ENCODE data around the gene KAZN. TPM values are rescaled to one million over a fixed set of nuclear protein-coding genes. Genes with fewer than 3 reads are reported as not detected.

The KAZN gene
- polyA plus RNA-seq, 1 of the 3 experiments (the other 2 are of a cell fraction): 6.8 TPM

DNA sequence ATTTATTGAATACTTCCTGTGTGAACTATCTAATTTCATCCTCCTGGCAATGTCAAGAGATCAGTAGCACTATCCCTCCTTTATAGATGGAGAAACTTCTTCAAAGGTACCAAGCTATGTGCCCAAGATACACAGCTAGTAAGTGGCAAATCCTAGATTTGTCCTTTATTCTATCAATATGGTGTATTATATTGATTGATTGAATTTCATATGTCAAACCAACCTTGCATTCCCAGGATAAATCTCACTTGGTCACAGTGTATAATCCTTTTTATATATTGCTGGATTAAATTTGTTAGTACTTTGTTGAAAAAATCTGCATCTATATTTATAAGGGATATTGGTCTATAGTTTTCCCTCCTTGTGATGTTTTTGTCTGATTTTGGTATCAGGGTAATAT lies 506.3 kb downstream of the KAZN start:
- H3K4me1 ChIP-seq (ENCODE audit: control insufficient read depth in 1 of 2, insufficient read depth in 2 of 2, low read depth in 1 of 2, low read length in 1 of 2): peaks cover 0 to 9% of the 10 kb centered on the region in 2 experiments; a peak in 1 of 4 replicates
- no peak overlapping the region for H3K4me3 ChIP-seq (ENCODE audit: low read depth in 2 of 2, low read length in 1 of 2)
- no peak for DNase-seq
- H3K27ac ChIP-seq (ENCODE audit: low read depth in 2 of 2, low read length in 1 of 2): no peak overlapping the region
- no peak overlapping the region for H2AFZ ChIP-seq (ENCODE audit: low read depth)
- no peak overlapping the region for H3K4me2 ChIP-seq
- H4K20me1 ChIP-seq (ENCODE audit: insufficient read depth): no peaks in the 10 kb centered on the region
- no peaks in the 10 kb centered on the region for H3F3A ChIP-seq (replicated peaks; ENCODE audit: insufficient read depth)
- H3K9me2 ChIP-seq: no peaks in the 10 kb centered on the region
- no peaks in the 10 kb centered on the region for H3K36me3 ChIP-seq (replicated peaks in 1 of 2; ENCODE audit: control insufficient read depth in 1 of 2, insufficient read depth in 2 of 2, low read length in 1 of 2)
- TF ChIP-seq TCF12 (IDR thresholded peaks at IDR 0.05): no peak
- no peak for TF ChIP-seq RXRA (IDR thresholded peaks at IDR 0.05; ENCODE audit: borderline replicate concordance, low read depth)
- TF ChIP-seq, protein P1, sequence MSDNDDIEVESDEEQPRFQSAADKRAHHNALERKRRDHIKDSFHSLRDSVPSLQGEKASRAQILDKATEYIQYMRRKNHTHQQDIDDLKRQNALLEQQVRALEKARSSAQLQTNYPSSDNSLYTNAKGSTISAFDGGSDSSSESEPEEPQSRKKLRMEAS (IDR thresholded peaks at IDR 0.05; ENCODE audit: low read depth): no peak
- TF ChIP-seq FOSL2 (IDR thresholded peaks at IDR 0.05; ENCODE audit: borderline replicate concordance, low read depth): no peak
- TF ChIP-seq SMC3 (IDR thresholded peaks at IDR 0.05; ENCODE audit: low read depth, low read length): no peak
- no peak for TF ChIP-seq GABPA (IDR thresholded peaks at IDR 0.05; ENCODE audit: low read depth)
- no peak for TF ChIP-seq EP300 (IDR thresholded peaks at IDR 0.05; ENCODE audit: borderline replicate concordance in 1 of 2, low read depth in 1 of 2, low read length in 1 of 2)
- no peak for TF ChIP-seq CHD2 (IDR thresholded peaks at IDR 0.05; ENCODE audit: low read length, partially characterized antibody)
- no peak for TF ChIP-seq YY1 (IDR thresholded peaks at IDR 0.05; ENCODE audit: low read depth)
- TF ChIP-seq MXI1 (IDR thresholded peaks at IDR 0.05; ENCODE audit: low read depth, low read length): no peak
- no peak for TF ChIP-seq ZBTB33 (IDR thresholded peaks at IDR 0.05; ENCODE audit: borderline replicate concordance, low read depth)
- TF ChIP-seq FOXM1 (IDR thresholded peaks at IDR 0.05; ENCODE audit: low read depth): no peak
- no peak for TF ChIP-seq FOXJ3 (CRISPR knock-in tag; IDR thresholded peaks at IDR 0.05)
- TF ChIP-seq GATA2 (CRISPR knock-in tag; IDR thresholded peaks at IDR 0.05): no peak
- TF ChIP-seq, protein P2, sequence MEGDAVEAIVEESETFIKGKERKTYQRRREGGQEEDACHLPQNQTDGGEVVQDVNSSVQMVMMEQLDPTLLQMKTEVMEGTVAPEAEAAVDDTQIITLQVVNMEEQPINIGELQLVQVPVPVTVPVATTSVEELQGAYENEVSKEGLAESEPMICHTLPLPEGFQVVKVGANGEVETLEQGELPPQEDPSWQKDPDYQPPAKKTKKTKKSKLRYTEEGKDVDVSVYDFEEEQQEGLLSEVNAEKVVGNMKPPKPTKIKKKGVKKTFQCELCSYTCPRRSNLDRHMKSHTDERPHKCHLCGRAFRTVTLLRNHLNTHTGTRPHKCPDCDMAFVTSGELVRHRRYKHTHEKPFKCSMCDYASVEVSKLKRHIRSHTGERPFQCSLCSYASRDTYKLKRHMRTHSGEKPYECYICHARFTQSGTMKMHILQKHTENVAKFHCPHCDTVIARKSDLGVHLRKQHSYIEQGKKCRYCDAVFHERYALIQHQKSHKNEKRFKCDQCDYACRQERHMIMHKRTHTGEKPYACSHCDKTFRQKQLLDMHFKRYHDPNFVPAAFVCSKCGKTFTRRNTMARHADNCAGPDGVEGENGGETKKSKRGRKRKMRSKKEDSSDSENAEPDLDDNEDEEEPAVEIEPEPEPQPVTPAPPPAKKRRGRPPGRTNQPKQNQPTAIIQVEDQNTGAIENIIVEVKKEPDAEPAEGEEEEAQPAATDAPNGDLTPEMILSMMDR (IDR thresholded peaks at IDR 0.05): no peak
- TF ChIP-seq POLR2AphosphoS5 (IDR thresholded peaks at IDR 0.05; ENCODE audit: low read depth, low read length): no peak
- H3K79me2 ChIP-seq (ENCODE audit: insufficient read depth): no peaks in the 10 kb centered on the region
- no peaks in the 10 kb centered on the region for H3K27me3 ChIP-seq (ENCODE audit: insufficient read depth)
- no peak overlapping the region for H3K9ac ChIP-seq
- H3K9me3 ChIP-seq: no peaks in the 10 kb centered on the region
- ChIA-PET CTCF (interaction anchor here (0.6 to 1.9 kb wide), 3 partner anchors 58 to 201 kb away, joined by 3 to 6 read pairs (median 3); no protein-coding TSS in a partner anchor), POLR2A (no interaction called here)
